ENCODE data around the gene ATF7IP.

The ATF7IP gene

GRCh38 chr12:14545144-14546124 lies 180.0 kb downstream of the ATF7IP start:
- no peak overlapping the region for H3K4me3 ChIP-seq (replicated peaks; ENCODE audit: low read depth, low read length)
- no peak for TF ChIP-seq CTCF (IDR thresholded peaks at IDR 0.05; ENCODE audit: low read length, missing control alignments)
- no peak for DNase-seq (ENCODE audit: low read depth)

- H3K4me3 ChIP-seq (replicated peaks; ENCODE audit: low read depth, low read length) = no peak overlapping the region
- no peak for TF ChIP-seq CTCF (IDR thresholded peaks at IDR 0.05; ENCODE audit: low read length, missing control alignments)
- no peak for DNase-seq (ENCODE audit: low read depth)
Measured at GRCh38 chr12:14547571-14547970, 182.1 kb downstream of the ATF7IP start.

GRCh38 chr12:14548609-14549008 lies 183.1 kb downstream of the ATF7IP start:
- no peak for TF ChIP-seq CTCF (IDR thresholded peaks at IDR 0.05; ENCODE audit: low read length, missing control alignments)
- no peak for DNase-seq (ENCODE audit: low read depth)
- H3K4me3 ChIP-seq (replicated peaks; ENCODE audit: low read depth, low read length) = no peak overlapping the region

Data from fibroblast of pulmonary artery (primary cell).